Measurements from ENCODE around the gene POLR3GL.

DNA sequence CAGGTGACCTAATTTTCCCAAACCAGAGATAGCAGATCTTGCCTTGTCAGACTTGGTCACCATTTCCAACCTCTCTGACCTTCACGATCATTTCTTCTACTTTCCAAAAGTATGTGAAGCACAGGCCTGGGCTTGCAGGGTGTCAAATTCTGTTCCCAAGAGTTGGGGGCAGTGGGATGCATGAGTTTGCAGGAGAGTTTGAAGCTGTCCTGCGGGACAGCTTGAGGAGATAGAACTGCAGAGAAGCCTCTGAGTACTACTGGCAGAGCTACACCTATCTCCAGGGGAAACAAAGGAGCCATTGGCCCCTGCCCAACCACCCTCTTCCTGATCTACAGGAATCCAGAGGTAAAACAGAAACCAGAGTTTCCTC lies 20.6 kb downstream of the POLR3GL start:
- TF ChIP-seq, protein P1, sequence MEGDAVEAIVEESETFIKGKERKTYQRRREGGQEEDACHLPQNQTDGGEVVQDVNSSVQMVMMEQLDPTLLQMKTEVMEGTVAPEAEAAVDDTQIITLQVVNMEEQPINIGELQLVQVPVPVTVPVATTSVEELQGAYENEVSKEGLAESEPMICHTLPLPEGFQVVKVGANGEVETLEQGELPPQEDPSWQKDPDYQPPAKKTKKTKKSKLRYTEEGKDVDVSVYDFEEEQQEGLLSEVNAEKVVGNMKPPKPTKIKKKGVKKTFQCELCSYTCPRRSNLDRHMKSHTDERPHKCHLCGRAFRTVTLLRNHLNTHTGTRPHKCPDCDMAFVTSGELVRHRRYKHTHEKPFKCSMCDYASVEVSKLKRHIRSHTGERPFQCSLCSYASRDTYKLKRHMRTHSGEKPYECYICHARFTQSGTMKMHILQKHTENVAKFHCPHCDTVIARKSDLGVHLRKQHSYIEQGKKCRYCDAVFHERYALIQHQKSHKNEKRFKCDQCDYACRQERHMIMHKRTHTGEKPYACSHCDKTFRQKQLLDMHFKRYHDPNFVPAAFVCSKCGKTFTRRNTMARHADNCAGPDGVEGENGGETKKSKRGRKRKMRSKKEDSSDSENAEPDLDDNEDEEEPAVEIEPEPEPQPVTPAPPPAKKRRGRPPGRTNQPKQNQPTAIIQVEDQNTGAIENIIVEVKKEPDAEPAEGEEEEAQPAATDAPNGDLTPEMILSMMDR (conservative IDR thresholded peaks at IDR 0.05; ENCODE audit: low read depth, low read length), result no peak
- TF ChIP-seq EZH2 (IDR thresholded peaks at IDR 0.05; ENCODE audit: borderline replicate concordance, low read depth, low read length, poor library complexity, severe bottlenecking), result no peak

All from A673 (cell line).